SK-MEL-5 (cell line): ENCODE results near the gene DOCK6. TPM values are rescaled to one million over a fixed set of nuclear protein-coding genes. Genes with fewer than 3 reads are reported as not detected.
A peak's percentile ranks its signal among the peaks of the same experiment; 100 is the strongest.

Source experiments
- DNase-seq: peaks from one replicate; pipeline ENCODE4 v3.0.0-alpha.2; 2016; ENCODE audit warnings: low read depth, low spot score
- in situ Hi-C: cut with HindIII; loops from 2 replicates; pipeline ENCODE4 v1.10.0; 2016; ENCODE audit warnings: low sequenced_read_pairs, high pct_unique_total_duplicates, low pct_unique_long_range_greater_than_20kb
- total RNA-seq: library from RNA; depleted of rRNA; stranded (reverse); fragments of >200 nt; shearing (Covaris generic); gene quantifications from 2 replicates; pipeline ENCODE4 v1.2.3, GENCODE V29; 2014

The DOCK6 gene
- total RNA-seq, 1 experiment from 2014 or later: 3.9 TPM

- in situ Hi-C loops: no loop called here
These were observed 6.1 kb downstream of the DOCK6 start for GRCh38 chr19:11256189-11256588.

GRCh38 chr19:11254666-11255065 lies 7.7 kb downstream of the DOCK6 start:
- DNase-seq: no peak
- in situ Hi-C loops: no loop called here

More at GRCh38 chr19:11256189-11256588, 6.1 kb downstream of the DOCK6 start:
- DNase-seq: no peak

- no peak for DNase-seq
- in situ Hi-C loops: no loop called here
These were observed 9.5 kb downstream of the DOCK6 start for GRCh38 chr19:11252665-11253355.

- DNase-seq: no peak
- in situ Hi-C loops: no loop called here
These were observed 10.5 kb downstream of the DOCK6 start for GRCh38 chr19:11251650-11252314.

- DNase-seq: peak; percentile 21
- in situ Hi-C loops: no loop called here
These were observed 11.1 kb downstream of the DOCK6 start for GRCh38 chr19:11251217-11251616.

GRCh38 chr19:11248852-11249251 lies 13.5 kb downstream of the DOCK6 start:
- DNase-seq: no peak
- in situ Hi-C loops: no loop called here

GRCh38 chr19:11247934-11248333 lies 14.4 kb downstream of the DOCK6 start:
- in situ Hi-C loops: no loop called here
- no peak for DNase-seq

GRCh38 chr19:11247391-11247790 lies 14.9 kb downstream of the DOCK6 start:
- no peak for DNase-seq

GRCh38 chr19:11246941-11247340 lies 15.4 kb downstream of the DOCK6 start:
- no peak for DNase-seq
- in situ Hi-C loops: no loop called here

More at GRCh38 chr19:11247391-11247790, 14.9 kb downstream of the DOCK6 start:
- in situ Hi-C loops: no loop called here

- DNase-seq: no peak
- in situ Hi-C loops: no loop called here
These were observed 17.3 kb downstream of the DOCK6 start for GRCh38 chr19:11244846-11245589.

GRCh38 chr19:11243798-11244169 lies 18.5 kb downstream of the DOCK6 start:
- in situ Hi-C loops: no loop called here
- DNase-seq: no peak

- peak; percentile 78 for DNase-seq
- in situ Hi-C loops: no loop called here
These were observed 19.2 kb downstream of the DOCK6 start for GRCh38 chr19:11242864-11243797.

GRCh38 chr19:11242025-11242424 lies 20.3 kb downstream of the DOCK6 start:
- DNase-seq: no peak
- in situ Hi-C loops: no loop called here

GRCh38 chr19:11240008-11240444 lies 22.3 kb downstream of the DOCK6 start:
- in situ Hi-C loops: no loop called here
- DNase-seq: no peak

GRCh38 chr19:11239377-11240000 lies 22.8 kb downstream of the DOCK6 start, which contains the start of gene ANGPTL8:
Gene ANGPTL8, plus strand, starts transcription at chr19:11239619. Its CDS starts 19 bp downstream, at chr19:11239638.
- in situ Hi-C loops: no loop called here

GRCh38 chr19:11238781-11239376 lies 23.4 kb downstream of the DOCK6 start:
- in situ Hi-C loops: no loop called here

More at GRCh38 chr19:11239377-11240000, 22.8 kb downstream of the DOCK6 start, which contains the start of gene ANGPTL8:
- DNase-seq: no peak

GRCh38 chr19:11238041-11238440 lies 24.3 kb downstream of the DOCK6 start:
- no peak for DNase-seq
- in situ Hi-C loops: no loop called here

More at GRCh38 chr19:11238781-11239376, 23.4 kb downstream of the DOCK6 start:
- no peak for DNase-seq
